Prostate gland (tissue), 2 donors: ENCODE measurements around the gene SLC10A2.

Source experiments
- POLR2A ChIP-seq: fragments of 450-650 bp; IDR thresholded peaks from one replicate; pipeline ENCODE4 v1.6.1; 2016; ENCODE audit warnings: antibody characterized with exemption, mild to moderate bottlenecking
- TF ChIP-seq, protein P1 (sequence below), 4 experiments: fragments of 200-600 bp in 2 of 4; fragments of 450-650 bp in 2 of 4; sonication (generic) in 2 of 4; IDR thresholded peaks; 1 replicate in 3 of 4; 2 replicates in 1 of 4; pipeline ENCODE4 v1.5.1; 2016 to 2019; ENCODE audit warnings: antibody characterized with exemption in 4 of 4, mild to moderate bottlenecking in 2 of 4, moderate library complexity in 2 of 4

DNA sequence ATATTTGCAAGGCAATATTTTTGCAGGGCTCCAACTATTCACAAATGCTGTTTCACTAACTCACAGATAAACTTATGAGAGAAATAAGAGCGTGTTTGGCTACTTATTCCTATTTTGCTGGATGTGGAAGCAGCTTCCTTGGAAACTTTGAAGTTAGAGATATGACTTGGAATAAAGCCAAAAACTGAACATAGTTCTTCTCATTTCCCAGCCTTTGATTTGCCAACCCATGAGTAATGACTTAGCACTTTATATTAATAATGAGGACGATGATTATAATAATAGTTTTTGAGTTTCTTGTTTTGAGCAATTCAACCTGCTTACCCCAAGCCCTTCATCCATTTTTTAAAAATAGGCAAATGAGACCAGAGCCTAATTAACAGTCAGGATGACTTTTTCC is 47.7 kb downstream of the SLC10A2 start:
- TF ChIP-seq, protein P1, sequence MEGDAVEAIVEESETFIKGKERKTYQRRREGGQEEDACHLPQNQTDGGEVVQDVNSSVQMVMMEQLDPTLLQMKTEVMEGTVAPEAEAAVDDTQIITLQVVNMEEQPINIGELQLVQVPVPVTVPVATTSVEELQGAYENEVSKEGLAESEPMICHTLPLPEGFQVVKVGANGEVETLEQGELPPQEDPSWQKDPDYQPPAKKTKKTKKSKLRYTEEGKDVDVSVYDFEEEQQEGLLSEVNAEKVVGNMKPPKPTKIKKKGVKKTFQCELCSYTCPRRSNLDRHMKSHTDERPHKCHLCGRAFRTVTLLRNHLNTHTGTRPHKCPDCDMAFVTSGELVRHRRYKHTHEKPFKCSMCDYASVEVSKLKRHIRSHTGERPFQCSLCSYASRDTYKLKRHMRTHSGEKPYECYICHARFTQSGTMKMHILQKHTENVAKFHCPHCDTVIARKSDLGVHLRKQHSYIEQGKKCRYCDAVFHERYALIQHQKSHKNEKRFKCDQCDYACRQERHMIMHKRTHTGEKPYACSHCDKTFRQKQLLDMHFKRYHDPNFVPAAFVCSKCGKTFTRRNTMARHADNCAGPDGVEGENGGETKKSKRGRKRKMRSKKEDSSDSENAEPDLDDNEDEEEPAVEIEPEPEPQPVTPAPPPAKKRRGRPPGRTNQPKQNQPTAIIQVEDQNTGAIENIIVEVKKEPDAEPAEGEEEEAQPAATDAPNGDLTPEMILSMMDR (IDR thresholded peaks at IDR 0.05), result no peak
- TF ChIP-seq POLR2A, result no peak
